ENCODE measurements around the gene SMIM14.

The SMIM14 gene

GRCh38 chr4:39521253-39521919, 117.3 kb downstream of the SMIM14 start:
- TF ChIP-seq CEBPB (IDR thresholded peaks at IDR 0.05) (no peak), EP300 (IDR thresholded peaks at IDR 0.05; ENCODE audit: borderline replicate concordance) (no peak)

- no peak for TF ChIP-seq USF1 (IDR thresholded peaks at IDR 0.05)
- no peak for TF ChIP-seq EGR1 (IDR thresholded peaks at IDR 0.05)
- no peak for TF ChIP-seq FOXM1 (IDR thresholded peaks at IDR 0.05; ENCODE audit: borderline replicate concordance, low read depth)
- TF ChIP-seq RAD21 (IDR thresholded peaks at IDR 0.05; ENCODE audit: low read depth): no peak
- TF ChIP-seq ZBTB7A (IDR thresholded peaks at IDR 0.05; ENCODE audit: low read depth): no peak
Observed at GRCh38 chr4:39518484-39518883, 120.2 kb downstream of the SMIM14 start.

DNA sequence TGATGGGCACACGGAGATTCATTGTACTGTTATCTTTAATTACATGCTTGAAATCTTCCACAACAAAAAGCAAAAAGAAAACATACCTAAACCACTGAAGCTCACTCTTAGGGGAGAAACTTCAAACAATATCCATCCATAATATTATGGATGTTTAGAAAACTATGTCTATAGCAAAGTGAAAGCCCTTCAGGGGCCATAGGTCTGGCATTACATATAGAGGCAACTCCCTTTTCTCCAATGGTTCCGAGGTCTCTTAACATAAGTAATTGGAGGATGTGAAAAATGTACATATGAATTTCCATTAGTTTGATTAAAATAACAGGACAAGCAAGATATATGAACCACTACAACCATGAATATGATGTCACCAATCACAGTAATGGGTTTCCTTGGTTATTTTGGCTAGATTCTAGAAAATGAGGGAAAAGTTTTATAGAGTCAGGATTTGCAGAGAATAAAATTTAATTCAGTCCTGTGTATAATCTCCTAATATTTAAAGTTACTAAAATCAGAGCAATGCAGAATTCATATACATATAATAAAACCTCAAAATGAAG, 122.2 kb downstream of the SMIM14 start:
- TF ChIP-seq TEAD4 (IDR thresholded peaks at IDR 0.05) (no peak), TAF1 (IDR thresholded peaks at IDR 0.05; ENCODE audit: low read depth) (no peak), NFIC (IDR thresholded peaks at IDR 0.05) (no peak), ZBTB7A (IDR thresholded peaks at IDR 0.05; ENCODE audit: low read depth) (no peak), CEBPB (IDR thresholded peaks at IDR 0.05) (no peak), CREB1 (IDR thresholded peaks at IDR 0.05; ENCODE audit: low read depth) (no peak), EP300 (IDR thresholded peaks at IDR 0.05; ENCODE audit: borderline replicate concordance) (no peak), TCF12 (IDR thresholded peaks at IDR 0.05; ENCODE audit: low read depth) (no peak), RAD21 (IDR thresholded peaks at IDR 0.05; ENCODE audit: low read depth) (no peak), EGR1 (IDR thresholded peaks at IDR 0.05) (no peak), USF1 (IDR thresholded peaks at IDR 0.05) (no peak), MAX (IDR thresholded peaks at IDR 0.05) (no peak), YY1 (IDR thresholded peaks at IDR 0.05; ENCODE audit: low read depth) (no peak), FOXM1 (IDR thresholded peaks at IDR 0.05; ENCODE audit: borderline replicate concordance, low read depth) (no peak)
- TF ChIP-seq, protein P1, sequence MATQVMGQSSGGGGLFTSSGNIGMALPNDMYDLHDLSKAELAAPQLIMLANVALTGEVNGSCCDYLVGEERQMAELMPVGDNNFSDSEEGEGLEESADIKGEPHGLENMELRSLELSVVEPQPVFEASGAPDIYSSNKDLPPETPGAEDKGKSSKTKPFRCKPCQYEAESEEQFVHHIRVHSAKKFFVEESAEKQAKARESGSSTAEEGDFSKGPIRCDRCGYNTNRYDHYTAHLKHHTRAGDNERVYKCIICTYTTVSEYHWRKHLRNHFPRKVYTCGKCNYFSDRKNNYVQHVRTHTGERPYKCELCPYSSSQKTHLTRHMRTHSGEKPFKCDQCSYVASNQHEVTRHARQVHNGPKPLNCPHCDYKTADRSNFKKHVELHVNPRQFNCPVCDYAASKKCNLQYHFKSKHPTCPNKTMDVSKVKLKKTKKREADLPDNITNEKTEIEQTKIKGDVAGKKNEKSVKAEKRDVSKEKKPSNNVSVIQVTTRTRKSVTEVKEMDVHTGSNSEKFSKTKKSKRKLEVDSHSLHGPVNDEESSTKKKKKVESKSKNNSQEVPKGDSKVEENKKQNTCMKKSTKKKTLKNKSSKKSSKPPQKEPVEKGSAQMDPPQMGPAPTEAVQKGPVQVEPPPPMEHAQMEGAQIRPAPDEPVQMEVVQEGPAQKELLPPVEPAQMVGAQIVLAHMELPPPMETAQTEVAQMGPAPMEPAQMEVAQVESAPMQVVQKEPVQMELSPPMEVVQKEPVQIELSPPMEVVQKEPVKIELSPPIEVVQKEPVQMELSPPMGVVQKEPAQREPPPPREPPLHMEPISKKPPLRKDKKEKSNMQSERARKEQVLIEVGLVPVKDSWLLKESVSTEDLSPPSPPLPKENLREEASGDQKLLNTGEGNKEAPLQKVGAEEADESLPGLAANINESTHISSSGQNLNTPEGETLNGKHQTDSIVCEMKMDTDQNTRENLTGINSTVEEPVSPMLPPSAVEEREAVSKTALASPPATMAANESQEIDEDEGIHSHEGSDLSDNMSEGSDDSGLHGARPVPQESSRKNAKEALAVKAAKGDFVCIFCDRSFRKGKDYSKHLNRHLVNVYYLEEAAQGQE (IDR thresholded peaks at IDR 0.05; ENCODE audit: low read depth): no peak

DNA sequence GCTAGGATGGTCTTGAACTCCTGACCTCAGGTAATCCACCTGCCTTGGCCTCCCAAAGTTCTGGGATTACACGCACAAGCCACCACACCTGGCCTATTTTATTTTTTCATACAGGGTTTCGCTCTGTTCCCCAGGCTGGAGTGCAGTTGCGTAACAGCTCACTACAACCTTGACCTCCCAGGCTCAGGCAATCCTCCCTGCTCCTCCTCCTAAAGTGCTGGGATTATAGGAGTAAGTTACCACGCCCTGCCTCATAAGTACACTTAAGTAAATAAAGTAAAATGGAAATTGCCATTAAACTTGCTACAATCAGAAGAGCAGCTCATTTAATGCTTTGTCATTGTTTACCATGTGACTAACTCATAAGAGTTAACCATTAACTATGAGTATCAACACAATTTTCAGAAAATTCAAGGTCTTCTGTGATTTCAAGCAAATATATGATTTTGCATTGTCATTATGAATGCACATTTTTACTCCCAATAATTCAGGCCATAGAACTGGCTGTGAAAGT, 123.7 kb downstream of the SMIM14 start:
- TF ChIP-seq YY1 (IDR thresholded peaks at IDR 0.05; ENCODE audit: low read depth): no peak
- no peak for TF ChIP-seq EGR1 (IDR thresholded peaks at IDR 0.05)
- no peak for TF ChIP-seq TCF12 (IDR thresholded peaks at IDR 0.05; ENCODE audit: low read depth)
- TF ChIP-seq TAF1 (IDR thresholded peaks at IDR 0.05; ENCODE audit: low read depth): no peak
- no peak for TF ChIP-seq ZBTB7A (IDR thresholded peaks at IDR 0.05; ENCODE audit: low read depth)
- peak; percentile 91 for TF ChIP-seq CEBPB (IDR thresholded peaks at IDR 0.05)
- no peak for TF ChIP-seq RAD21 (IDR thresholded peaks at IDR 0.05; ENCODE audit: low read depth)

DNA sequence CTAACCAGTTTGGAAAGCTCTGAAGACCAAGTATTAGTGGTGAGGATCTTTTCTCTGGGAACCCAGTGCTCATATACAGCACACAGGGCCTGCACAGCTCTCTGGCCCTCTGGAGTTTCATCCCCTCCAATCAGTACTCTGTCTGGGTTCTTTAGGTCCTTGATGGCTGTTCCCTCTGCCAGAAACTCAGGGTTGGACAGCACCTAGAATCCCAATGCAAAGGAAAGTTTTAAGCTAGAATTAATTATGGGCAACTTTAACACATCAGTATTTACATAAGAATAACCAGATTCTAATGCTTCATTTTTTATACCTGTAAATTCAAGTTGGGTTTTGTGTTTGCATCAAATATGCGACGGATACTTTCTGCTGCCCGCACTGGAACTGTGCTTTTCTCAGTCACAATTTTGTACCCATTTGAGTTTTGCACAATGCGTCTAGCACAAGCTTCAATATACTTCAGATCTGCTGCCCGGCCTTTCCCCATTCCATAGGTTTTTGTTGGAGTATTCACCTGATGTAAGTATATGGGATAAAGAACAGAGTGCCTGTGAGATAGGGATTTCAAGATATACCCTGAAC, 128.2 kb downstream of the SMIM14 start:
- TF ChIP-seq ZBTB7A (IDR thresholded peaks at IDR 0.05; ENCODE audit: low read depth) (no peak), NFIC (IDR thresholded peaks at IDR 0.05) (no peak), TAF1 (IDR thresholded peaks at IDR 0.05; ENCODE audit: low read depth) (no peak), TEAD4 (IDR thresholded peaks at IDR 0.05) (no peak), CEBPB (IDR thresholded peaks at IDR 0.05) (no peak), RAD21 (IDR thresholded peaks at IDR 0.05; ENCODE audit: low read depth) (no peak), MAX (IDR thresholded peaks at IDR 0.05) (no peak), EP300 (IDR thresholded peaks at IDR 0.05; ENCODE audit: borderline replicate concordance) (no peak), TCF12 (IDR thresholded peaks at IDR 0.05; ENCODE audit: low read depth) (no peak), YY1 (IDR thresholded peaks at IDR 0.05; ENCODE audit: low read depth) (no peak), EGR1 (IDR thresholded peaks at IDR 0.05) (no peak), USF1 (IDR thresholded peaks at IDR 0.05) (no peak), CREB1 (IDR thresholded peaks at IDR 0.05; ENCODE audit: low read depth) (no peak), FOXM1 (IDR thresholded peaks at IDR 0.05; ENCODE audit: borderline replicate concordance, low read depth) (no peak)
- TF ChIP-seq, protein P1 (IDR thresholded peaks at IDR 0.05; ENCODE audit: low read depth): no peak
